GM21526 (cell line): ENCODE measurements around the gene GPRC5A.
"Not testable (repeated sequence)": the region's sequence is repeated elsewhere in the genome, so short reads cannot be mapped to it uniquely, and the experiment has no call there.

Experiments used
- ATAC-seq: cut with Tn5 transposase; IDR thresholded peaks from one replicate; pipeline ENCODE4 v1.9.1; 2021; ENCODE audit warnings: moderate library complexity; ENCODE audit not compliant: unreplicated experiment, low FRiP score

GPRC5A gene

GRCh38 chr12:12891080-12891880 is at the start of gene GPRC5A:
GPRC5A (plus strand) TSS chr12:12891562; CDS start chr12:12908250, 16,688 bp downstream.
- ATAC-seq, result no peak

- ATAC-seq, result no peak
Measured at GRCh38 chr12:12845794-12846243, 45.5 kb upstream of the GPRC5A start.

- not testable (repeated sequence) for ATAC-seq
Measured at GRCh38 chr12:12846780-12847179, 44.6 kb upstream of the GPRC5A start.

- no peak for ATAC-seq
Measured at GRCh38 chr12:12853435-12853834, 37.9 kb upstream of the GPRC5A start.

GRCh38 chr12:12859690-12860089 is 31.7 kb upstream of the GPRC5A start:
- no peak for ATAC-seq

- no peak for ATAC-seq
Measured at GRCh38 chr12:12864243-12864642, 27.1 kb upstream of the GPRC5A start.

GRCh38 chr12:12868477-12869235 is 22.7 kb upstream of the GPRC5A start:
- ATAC-seq, result no peak

- ATAC-seq, result no peak
Measured at GRCh38 chr12:12870465-12870864, 20.9 kb upstream of the GPRC5A start.

GRCh38 chr12:12871587-12872138 is 19.7 kb upstream of the GPRC5A start:
- ATAC-seq, result no peak

- ATAC-seq, result no peak
Measured at GRCh38 chr12:12872139-12872933, 19.0 kb upstream of the GPRC5A start.

GRCh38 chr12:12872934-12873275 is 18.5 kb upstream of the GPRC5A start:
- ATAC-seq, result no peak

- ATAC-seq, result no peak
Measured at GRCh38 chr12:12874029-12874428, 17.3 kb upstream of the GPRC5A start.

- ATAC-seq, result not testable (repeated sequence)
Measured at GRCh38 chr12:12875301-12875700, 16.1 kb upstream of the GPRC5A start.

- ATAC-seq, result no peak
Measured at GRCh38 chr12:12877153-12877768, 14.1 kb upstream of the GPRC5A start.

- no peak for ATAC-seq
Measured at GRCh38 chr12:12877781-12878455, 13.4 kb upstream of the GPRC5A start.

- no peak for ATAC-seq
Measured at GRCh38 chr12:12880537-12880936, 10.8 kb upstream of the GPRC5A start.

GRCh38 chr12:12881151-12881909 is 10.0 kb upstream of the GPRC5A start:
- ATAC-seq, result no peak

- ATAC-seq, result no peak
Measured at GRCh38 chr12:12882288-12882687, 9.1 kb upstream of the GPRC5A start.
